GM18499 (cell line): ENCODE measurements around the gene STARD7.

Experiments used
- ATAC-seq: cut with Tn5 transposase; IDR thresholded peaks from one replicate; pipeline ENCODE4 v1.9.1; 2021; ENCODE audit warnings: moderate number of reproducible peaks; ENCODE audit not compliant: insufficient read depth, unreplicated experiment

Gene STARD7

DNA sequence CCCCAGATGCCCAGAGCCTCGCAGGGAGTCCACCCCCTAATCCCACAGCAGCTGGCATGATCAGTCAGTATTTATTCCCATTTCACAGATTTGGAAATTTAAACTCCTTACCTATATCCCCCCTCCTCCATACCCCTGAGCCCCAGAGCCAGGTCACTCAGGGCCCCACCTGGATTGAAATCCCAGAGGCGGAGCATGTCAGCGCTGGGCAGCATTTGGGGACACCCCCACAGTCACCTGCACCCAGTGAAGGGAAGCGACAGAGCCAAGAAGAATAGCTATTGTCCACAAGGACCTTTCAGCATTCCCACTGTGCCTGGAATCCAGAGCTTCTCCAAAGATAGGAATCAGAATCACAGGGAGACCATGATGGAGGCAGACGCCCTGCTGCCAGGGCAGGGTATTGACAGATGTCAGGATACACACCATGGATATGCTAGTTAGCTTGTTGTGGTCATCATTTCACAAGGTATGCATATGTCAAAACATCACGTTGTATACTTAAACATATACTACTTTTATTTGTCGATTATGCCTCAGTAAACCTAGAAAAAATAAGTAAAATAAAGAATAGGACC lies 69.4 kb downstream of the STARD7 start:
- no peak for ATAC-seq

DNA sequence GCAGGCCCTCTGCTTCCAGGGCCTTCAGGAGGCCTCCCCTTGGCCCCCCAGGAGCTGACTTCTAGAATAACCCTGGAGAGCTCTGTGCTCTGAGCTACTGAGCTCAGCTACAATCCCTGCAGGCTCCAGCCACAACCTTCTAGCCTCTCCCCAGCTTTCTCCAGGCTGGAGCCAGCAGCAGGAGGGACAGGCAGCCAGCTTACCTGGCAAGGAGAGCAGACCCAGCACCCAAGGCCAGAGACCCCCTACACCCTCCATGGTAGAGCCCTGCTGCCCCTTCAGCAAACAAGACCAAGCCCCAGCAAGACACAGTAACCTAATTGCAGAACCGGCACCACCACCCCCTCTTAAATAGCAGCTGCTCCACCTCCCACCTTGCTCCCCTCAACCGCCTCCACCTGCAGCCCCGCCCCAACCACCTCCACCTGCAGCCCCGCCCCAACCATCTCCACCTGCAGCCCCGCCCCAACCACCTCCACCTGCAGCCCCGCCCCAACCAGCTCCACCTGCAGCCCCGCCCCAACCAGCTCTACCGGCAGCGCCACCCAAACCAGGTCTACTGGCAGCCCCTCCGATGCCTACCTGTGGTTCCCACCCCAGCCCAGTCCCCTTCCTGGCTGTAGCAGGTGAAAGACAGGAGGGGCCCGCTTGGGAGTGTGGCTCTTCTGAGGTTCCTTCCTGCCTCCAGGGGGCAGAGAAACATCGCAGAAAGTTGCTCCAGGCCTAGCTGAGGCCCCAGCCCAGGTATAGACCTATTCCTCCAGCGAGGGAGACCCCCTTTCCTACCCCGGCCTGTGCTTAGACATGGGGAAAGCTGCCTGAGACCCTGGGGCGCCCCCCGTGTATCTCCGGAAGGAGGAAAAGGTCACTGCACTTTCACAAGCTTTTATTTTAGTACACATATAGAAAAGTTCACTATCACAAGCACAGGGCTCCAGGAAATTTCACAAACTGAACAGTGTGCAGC lies 70.2 kb downstream of the STARD7 start, which contains the start of gene ASTL:
Gene ASTL, minus strand, starts transcription at position 324 of the 967 bp plus-strand sequence. Its CDS starts 66 bp downstream, at position 258.
- no peak for ATAC-seq

DNA sequence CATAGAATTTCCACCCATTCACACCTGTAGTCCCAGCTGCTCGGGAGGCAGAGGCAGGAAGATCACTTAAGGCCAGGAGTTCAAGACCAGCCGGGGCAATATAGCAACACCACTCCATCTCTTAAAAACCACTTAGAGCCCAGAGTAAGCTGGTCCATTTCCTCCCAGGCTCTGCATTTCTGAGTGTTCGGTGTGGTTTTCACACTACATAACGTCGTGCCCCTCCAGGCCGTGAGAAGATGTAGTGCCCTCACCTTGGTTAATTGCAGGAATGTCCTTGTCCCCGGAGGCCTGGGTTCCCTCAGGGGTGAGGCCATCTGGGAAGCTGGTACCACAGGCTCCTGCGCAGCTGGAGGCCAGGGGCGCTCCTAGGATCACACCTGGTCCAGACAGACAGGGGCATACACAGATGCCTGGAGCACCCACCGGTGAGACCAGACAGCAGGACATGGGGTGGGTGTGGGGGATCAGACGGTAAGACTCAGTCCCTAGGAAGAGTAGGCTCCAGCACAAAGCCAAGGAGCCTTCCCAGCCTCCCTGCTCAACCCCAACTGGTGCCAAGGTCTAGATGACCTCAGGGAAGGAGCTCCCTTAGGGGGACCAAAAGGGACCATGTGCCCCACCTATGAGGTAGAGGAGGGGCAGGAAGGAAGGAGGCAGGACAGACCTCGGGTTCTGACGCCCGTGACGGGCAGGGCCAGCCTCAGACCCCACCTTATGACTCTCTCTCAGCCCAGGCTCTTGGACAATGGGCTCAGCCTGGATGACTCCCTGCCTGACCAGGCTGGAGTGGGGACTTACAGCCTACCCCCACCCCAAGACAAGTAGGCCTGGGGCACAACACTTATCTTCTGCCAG lies 71.1 kb downstream of the STARD7 start:
- ATAC-seq, result no peak

DNA sequence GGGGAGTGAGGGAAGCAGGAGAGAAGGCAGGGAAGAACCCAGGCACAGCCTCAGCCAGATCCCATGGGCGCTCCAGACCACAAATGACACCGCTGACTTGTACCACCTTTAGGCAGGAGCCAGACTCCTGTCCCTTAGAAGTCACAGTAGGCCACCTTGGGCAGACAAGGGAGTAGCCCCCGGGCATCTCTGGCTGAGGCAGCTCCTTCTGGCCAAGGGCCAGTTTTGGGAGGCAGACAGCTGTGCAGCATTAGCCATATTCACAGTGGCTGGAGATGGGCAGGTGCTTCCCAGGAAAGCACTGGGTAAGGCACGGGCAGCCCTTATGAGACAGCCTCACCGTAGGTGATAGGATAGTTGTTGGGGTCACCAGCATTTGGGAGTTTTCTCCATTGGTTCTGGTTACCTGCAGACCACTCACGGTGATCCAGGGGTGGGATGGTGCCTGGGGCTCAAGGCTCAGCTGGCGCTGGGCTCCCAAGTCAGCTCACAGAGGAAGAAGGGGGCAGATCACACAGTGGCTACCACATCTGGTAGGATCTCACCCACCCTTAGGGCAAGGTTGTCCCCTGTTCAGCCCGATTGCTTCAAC lies 72.4 kb downstream of the STARD7 start:
- ATAC-seq, result no peak

DNA sequence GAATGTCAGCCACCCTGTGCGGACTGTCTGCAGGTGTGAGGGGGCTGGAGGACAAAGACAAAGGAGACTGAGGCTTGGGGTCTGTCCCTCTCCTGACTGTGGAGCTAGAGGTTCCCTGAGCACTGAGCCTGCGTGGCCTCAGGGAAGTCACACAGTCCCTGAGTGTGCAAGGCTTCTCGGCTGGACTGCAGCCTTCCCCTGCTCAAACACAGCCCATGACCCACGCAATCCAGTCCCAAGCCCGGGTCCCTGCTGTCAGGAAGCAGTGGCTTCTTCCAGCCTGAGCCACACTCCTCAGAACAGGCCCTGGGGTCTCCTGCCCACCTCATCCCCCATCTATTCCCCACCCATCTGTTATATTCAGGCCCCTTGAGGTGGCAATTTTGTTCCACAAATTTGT lies 73.0 kb downstream of the STARD7 start:
- no peak for ATAC-seq

DNA sequence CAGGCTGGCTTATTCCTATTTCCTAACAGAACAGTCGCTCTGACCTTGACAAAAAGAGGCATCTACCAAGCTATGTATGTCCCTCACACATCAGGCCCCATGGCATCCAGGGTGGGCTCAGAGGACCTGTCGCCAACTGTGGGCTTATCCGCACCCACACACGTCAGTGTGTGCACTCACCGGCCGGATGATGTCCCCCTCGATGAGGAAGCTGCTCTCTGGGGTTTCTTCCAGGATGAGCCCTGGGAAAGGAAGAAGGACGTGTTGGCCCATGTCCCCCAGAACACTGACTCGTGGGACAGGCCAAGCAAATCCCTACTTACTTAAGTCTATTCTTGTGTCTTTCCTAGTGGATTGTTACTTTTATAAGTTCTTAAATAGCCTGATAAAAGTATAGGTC lies 73.5 kb downstream of the STARD7 start:
- no peak for ATAC-seq
